Fibroblast of mammary gland (primary cell): Measurements from ENCODE around the gene DTNBP1.

Experiments used
- DNase-seq: peaks from one replicate; pipeline ENCODE4 v3.0.0-alpha.2; 2010; ENCODE audit warnings: low read depth
- H3K4me3 ChIP-seq: 2 replicates; pipeline ENCODE4 v1.5.1; 2011; ENCODE audit warnings: low read depth, mild to moderate bottlenecking, low read length, moderate library complexity; ENCODE audit not compliant: control insufficient read depth
- CTCF ChIP-seq: conservative IDR thresholded peaks from 2 replicates; pipeline ENCODE4 v1.5.1; 2011; ENCODE audit warnings: low read depth, low read length, inconsistent platforms; ENCODE audit not compliant: control insufficient read depth, insufficient read depth

DTNBP1 gene

GRCh38 chr6:15678514-15678913 lies 15.7 kb upstream of the DTNBP1 start:
- DNase-seq = no peak
- no peak overlapping the region for H3K4me3 ChIP-seq
- TF ChIP-seq CTCF = no peak

DNA sequence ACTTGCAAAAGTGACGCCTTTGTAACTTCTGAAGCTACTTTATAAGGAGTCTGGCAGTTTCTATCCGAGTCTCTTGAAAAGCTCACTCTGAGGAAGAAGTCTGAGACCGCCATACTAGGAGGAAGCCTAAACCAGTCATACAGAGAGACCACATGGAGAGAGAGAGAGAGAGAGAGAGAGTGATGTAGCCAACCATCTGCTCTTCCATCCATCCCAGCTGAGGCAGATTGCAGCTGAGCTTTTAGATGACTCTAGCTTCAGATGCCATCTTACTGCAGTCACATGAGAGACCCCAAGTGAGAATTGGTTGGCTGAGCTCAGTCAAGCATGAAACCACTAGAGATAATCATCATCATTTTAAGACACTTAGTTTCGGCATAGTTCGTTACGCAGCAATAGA lies 15.0 kb upstream of the DTNBP1 start:
- no peak for DNase-seq
- no peak overlapping the region for H3K4me3 ChIP-seq
- TF ChIP-seq CTCF = no peak

DNA sequence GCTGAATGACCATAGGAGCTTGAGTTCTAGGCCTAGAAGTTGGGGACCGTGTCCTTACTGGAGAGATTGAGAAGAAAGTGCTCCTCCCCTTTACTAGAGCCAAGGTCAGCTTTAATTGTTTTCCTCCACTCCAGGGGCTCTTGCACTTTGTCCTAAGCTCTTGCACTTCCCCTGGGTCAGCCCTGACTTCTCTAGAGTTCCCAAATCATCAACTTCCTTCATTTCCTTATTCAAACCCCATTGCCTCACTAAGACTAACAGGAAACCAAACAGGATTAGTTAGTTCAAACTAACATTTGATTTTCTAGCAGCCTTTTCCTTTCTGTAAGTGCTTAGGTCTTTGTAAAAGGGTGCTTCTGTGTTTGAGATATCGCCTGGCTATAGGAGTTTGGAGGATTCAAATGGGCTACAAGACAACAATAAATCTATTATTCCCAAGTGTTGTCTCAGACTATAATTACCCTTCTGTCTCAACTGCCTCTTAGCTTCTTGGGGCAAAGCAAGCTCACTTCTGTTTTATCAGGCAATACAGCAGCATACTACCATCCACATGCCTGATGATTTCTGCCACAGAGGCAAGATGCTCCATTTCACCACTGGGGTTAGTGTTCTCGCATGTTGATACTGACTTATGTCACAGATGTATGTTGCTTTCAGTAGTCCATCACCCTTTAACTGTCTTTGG lies 12.8 kb upstream of the DTNBP1 start:
- TF ChIP-seq CTCF = no peak
- DNase-seq = no peak
- H3K4me3 ChIP-seq = no peak overlapping the region

DNA sequence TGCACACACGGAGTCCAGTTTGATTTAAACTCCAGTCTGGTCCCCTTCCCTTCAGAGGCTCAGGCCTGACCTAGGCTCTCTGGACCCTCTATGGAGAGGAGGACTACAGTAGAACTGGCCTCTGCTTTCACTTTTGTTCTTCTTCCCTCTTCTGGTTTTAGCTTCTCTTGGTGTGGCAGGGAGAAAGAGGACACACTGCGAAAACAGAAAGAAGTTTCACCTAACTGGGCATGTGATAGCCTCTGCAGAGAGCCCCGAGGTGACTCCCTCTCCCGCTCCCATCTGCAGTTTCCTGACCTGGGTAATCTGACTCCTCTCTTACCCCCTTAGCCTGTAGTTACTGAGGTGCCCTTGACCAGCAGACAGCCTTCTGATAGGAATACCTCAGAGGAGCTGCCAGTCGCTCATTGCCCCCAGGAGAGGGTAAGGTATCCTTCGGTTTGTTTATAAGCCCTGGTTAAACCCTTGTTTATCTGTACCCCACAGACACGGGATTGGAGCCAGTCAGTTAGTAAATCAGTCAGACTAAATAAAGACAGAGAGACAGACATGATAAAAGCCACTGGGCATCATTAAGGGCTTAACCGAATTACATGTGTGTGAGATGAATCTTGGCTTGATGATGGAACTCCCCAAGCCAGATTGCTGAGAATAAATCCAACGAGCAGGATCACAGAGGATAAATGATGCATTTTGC lies 12.0 kb upstream of the DTNBP1 start:
- DNase-seq = no peak
- no peak overlapping the region for H3K4me3 ChIP-seq
- no peak for TF ChIP-seq CTCF

- no peak for TF ChIP-seq CTCF
- no peak for DNase-seq
- H3K4me3 ChIP-seq = no peak overlapping the region
These were observed 10.8 kb upstream of the DTNBP1 start for GRCh38 chr6:15673666-15674065.

GRCh38 chr6:15672818-15673217 lies 10.0 kb upstream of the DTNBP1 start:
- no peak for DNase-seq
- no peak for TF ChIP-seq CTCF
- H3K4me3 ChIP-seq = no peak overlapping the region

DNA sequence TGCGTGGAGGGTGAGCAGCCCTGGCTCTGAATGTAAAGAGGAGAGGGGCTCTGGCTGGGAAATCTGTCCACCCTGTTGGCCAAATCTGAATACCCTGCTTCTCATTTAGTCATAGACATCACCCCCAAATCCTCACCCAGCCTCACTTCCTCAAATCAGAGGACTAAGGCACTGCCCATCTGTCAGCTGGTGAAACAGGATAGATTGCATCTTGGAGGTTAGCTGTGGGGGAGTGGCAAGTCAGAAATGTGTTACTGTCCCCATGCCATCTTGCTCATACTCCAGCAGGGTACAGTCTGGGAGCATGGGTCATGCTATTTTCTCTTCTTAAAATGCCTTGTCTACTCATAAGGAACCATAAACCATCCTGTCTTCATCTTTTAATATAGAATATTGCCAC lies 9.5 kb upstream of the DTNBP1 start:
- no peak for TF ChIP-seq CTCF
- no peak overlapping the region for H3K4me3 ChIP-seq
- DNase-seq = no peak
